ENCODE data around the gene GPR55. TPM values are rescaled to one million over a fixed set of nuclear protein-coding genes. Genes with fewer than 3 reads are reported as not detected.

GPR55 gene
- polyA plus RNA-seq, 1 donor (not counting 4 experiments of a cell fraction or from before 2014, with no cell fraction given) = not detected

- FAIRE-seq (no peak), DNase-seq (ENCODE audit: low read depth, low spot score) (no peak)
- H4K20me1 ChIP-seq (ENCODE audit: control insufficient read depth, extremely low read depth, insufficient read depth, low read length) = no peaks in the 10 kb centered on the region
- no peak overlapping the region for H2AFZ ChIP-seq (ENCODE audit: control insufficient read depth, low read length)
- dilution Hi-C loops (cut with MboI; ENCODE audit: extremely low pct_ligation_motif_present, low sequenced_read_pairs) = no loop called here
- H3K27me3 ChIP-seq (ENCODE audit: control insufficient read depth, extremely low read depth, insufficient read depth, low read length) = no peaks in the 10 kb centered on the region
- no peak overlapping the region for H3K9ac ChIP-seq (ENCODE audit: control insufficient read depth, extremely low read depth, insufficient read depth, low read length)
- no peak overlapping the region for H3K4me2 ChIP-seq (ENCODE audit: control insufficient read depth, extremely low read depth, insufficient read depth, low read depth, low read length)
- H3K9me1 ChIP-seq (ENCODE audit: control insufficient read depth, extremely low read depth, insufficient read depth, low read length) = no peaks in the 10 kb centered on the region
- no peaks in the 10 kb centered on the region for H3K9me3 ChIP-seq (ENCODE audit: control insufficient read depth, low read depth, low read length)
- no peaks in the 10 kb centered on the region for H3K4me1 ChIP-seq (ENCODE audit: control insufficient read depth, extremely low read depth, insufficient read depth, low read length)
- no peak overlapping the region for H3K27ac ChIP-seq (ENCODE audit: control insufficient read depth, insufficient read depth, low read length)
- no peaks in the 10 kb centered on the region for H3K79me2 ChIP-seq (ENCODE audit: control insufficient read depth, insufficient read depth, low read length)
- no peak overlapping the region for H3K4me3 ChIP-seq (ENCODE audit: control insufficient read depth in 2 of 3, extremely low read depth in 1 of 3, insufficient read depth in 2 of 3, low read depth in 1 of 3, low read length in 3 of 3)
- no peaks in the 10 kb centered on the region for H3K36me3 ChIP-seq (ENCODE audit: control insufficient read depth in 2 of 2, extremely low read depth in 1 of 2, insufficient read depth in 2 of 2, low read length in 2 of 2)
- no peak for TF ChIP-seq CTCF (optimal IDR thresholded peaks at IDR 0.05 in 1 of 3, IDR thresholded peaks at IDR 0.05 in 1 of 3, conservative IDR thresholded peaks at IDR 0.05 in 1 of 3; ENCODE audit: extremely low read depth in 1 of 3, insufficient read depth in 2 of 3, low read length in 3 of 3)
- no peak for TF ChIP-seq EZH2 (IDR thresholded peaks at IDR 0.05; ENCODE audit: low read length)
These were observed 53.5 kb downstream of the GPR55 start for GRCh38 chr2:230871361-230872150.

- Histone ChIP-seq H4K20me1 (ENCODE audit: control insufficient read depth, extremely low read depth, insufficient read depth, low read length) (no peaks in the 10 kb centered on the region), H3K9me1 (ENCODE audit: control insufficient read depth, extremely low read depth, insufficient read depth, low read length) (no peaks in the 10 kb centered on the region), H3K4me3 (ENCODE audit: control insufficient read depth in 2 of 3, extremely low read depth in 1 of 3, insufficient read depth in 2 of 3, low read depth in 1 of 3, low read length in 3 of 3) (no peak overlapping the region), H3K4me2 (ENCODE audit: control insufficient read depth, extremely low read depth, insufficient read depth, low read depth, low read length) (no peak overlapping the region), H3K36me3 (ENCODE audit: control insufficient read depth in 2 of 2, extremely low read depth in 1 of 2, insufficient read depth in 2 of 2, low read length in 2 of 2) (no peaks in the 10 kb centered on the region), H3K4me1 (ENCODE audit: control insufficient read depth, extremely low read depth, insufficient read depth, low read length) (no peaks in the 10 kb centered on the region), H3K27me3 (ENCODE audit: control insufficient read depth, extremely low read depth, insufficient read depth, low read length) (peaks cover 4% of the 10 kb centered on the region), H3K27ac (ENCODE audit: control insufficient read depth, insufficient read depth, low read length) (no peak overlapping the region), H3K9me3 (ENCODE audit: control insufficient read depth, low read depth, low read length) (no peaks in the 10 kb centered on the region), H3K79me2 (ENCODE audit: control insufficient read depth, insufficient read depth, low read length) (no peaks in the 10 kb centered on the region), H3K9ac (ENCODE audit: control insufficient read depth, extremely low read depth, insufficient read depth, low read length) (no peak overlapping the region), H2AFZ (ENCODE audit: control insufficient read depth, low read length) (no peak overlapping the region)
- dilution Hi-C loops (cut with MboI; ENCODE audit: extremely low pct_ligation_motif_present, low sequenced_read_pairs) = no loop called here
- TF ChIP-seq EZH2 (IDR thresholded peaks at IDR 0.05; ENCODE audit: low read length) (no peak), CTCF (optimal IDR thresholded peaks at IDR 0.05 in 1 of 3, IDR thresholded peaks at IDR 0.05 in 1 of 3, conservative IDR thresholded peaks at IDR 0.05 in 1 of 3; ENCODE audit: extremely low read depth in 1 of 3, insufficient read depth in 2 of 3, low read length in 3 of 3) (no peak)
- no peak for DNase-seq (ENCODE audit: low read depth, low spot score)
- no peak for FAIRE-seq
These were observed 54.3 kb downstream of the GPR55 start for GRCh38 chr2:230870544-230871360.
